ENCODE results near the gene CR1L. TPM values are rescaled to one million over a fixed set of nuclear protein-coding genes. Genes with fewer than 3 reads are reported as not detected.
A peak's percentile ranks its signal among the peaks of the same experiment; 100 is the strongest.

The CR1L gene
- total RNA-seq, 1 experiment from 2014 or later, result not detected

DNA sequence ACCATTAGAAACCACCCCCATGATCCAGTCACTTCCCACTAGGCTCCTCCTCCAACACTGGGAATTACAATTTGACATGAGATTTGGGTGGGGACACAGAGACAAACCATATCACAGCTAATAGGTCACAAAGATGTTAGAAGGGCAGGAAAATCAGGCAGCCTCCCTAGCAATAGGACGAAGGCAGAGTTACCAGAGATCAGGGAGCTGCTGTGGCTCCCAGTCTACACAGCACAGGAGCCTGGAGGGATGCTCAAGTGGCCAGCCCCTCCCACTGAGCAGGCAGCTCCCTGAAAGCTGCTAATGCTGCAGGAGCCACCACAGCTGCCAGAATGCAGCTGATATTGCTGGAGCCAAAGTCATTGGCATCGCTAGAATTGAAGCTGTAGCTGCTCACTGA is 51.0 kb downstream of the CR1L start:
- no peak for ATAC-seq
- Histone ChIP-seq H3K4me1 (ENCODE audit: control insufficient read depth, insufficient read depth, low read length) (no peaks in the 10 kb centered on the region), H3K9me3 (ENCODE audit: control insufficient read depth, insufficient read depth, low read depth, low read length) (no peaks in the 10 kb centered on the region), H3K27me3 (ENCODE audit: control insufficient read depth, insufficient read depth, low read length) (0 out of 2 replicates have a peak, but pooled peaks cover 2% of the 10 kb centered on the region), H3K36me3 (ENCODE audit: control insufficient read depth, insufficient read depth, low read length) (no peaks in the 10 kb centered on the region), H3K27ac (ENCODE audit: low read length) (no peak overlapping the region), H3K4me3 (ENCODE audit: low read depth in 2 of 2, low read length in 2 of 2) (no peak overlapping the region)
- POLR2A ChIA-PET, result no interaction called here
- CTCF ChIA-PET, result interaction anchor here (0.7 kb wide), 1 partner anchor 53 kb away, joined by 4 read pairs; no protein-coding TSS in a partner anchor
- in situ Hi-C loops (cut with HindIII; ENCODE audit: low pct_unique_long_range_greater_than_20kb, low sequenced_read_pairs), result no loop called here
- intact Hi-C loops (cut with micrococcal nuclease; ENCODE audit: unreplicated experiment), result no loop called here
- TF ChIP-seq SIN3A (IDR thresholded peaks at IDR 0.05; ENCODE audit: borderline replicate concordance, insufficient read depth, low read depth, low read length) (no peak), POLR2AphosphoS5 (IDR thresholded peaks at IDR 0.05; ENCODE audit: low read depth, low read length) (no peak), TCF7L2 (IDR thresholded peaks at IDR 0.05; ENCODE audit: low read depth, low read length) (no peak)
- TF ChIP-seq, protein P1, sequence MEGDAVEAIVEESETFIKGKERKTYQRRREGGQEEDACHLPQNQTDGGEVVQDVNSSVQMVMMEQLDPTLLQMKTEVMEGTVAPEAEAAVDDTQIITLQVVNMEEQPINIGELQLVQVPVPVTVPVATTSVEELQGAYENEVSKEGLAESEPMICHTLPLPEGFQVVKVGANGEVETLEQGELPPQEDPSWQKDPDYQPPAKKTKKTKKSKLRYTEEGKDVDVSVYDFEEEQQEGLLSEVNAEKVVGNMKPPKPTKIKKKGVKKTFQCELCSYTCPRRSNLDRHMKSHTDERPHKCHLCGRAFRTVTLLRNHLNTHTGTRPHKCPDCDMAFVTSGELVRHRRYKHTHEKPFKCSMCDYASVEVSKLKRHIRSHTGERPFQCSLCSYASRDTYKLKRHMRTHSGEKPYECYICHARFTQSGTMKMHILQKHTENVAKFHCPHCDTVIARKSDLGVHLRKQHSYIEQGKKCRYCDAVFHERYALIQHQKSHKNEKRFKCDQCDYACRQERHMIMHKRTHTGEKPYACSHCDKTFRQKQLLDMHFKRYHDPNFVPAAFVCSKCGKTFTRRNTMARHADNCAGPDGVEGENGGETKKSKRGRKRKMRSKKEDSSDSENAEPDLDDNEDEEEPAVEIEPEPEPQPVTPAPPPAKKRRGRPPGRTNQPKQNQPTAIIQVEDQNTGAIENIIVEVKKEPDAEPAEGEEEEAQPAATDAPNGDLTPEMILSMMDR (IDR thresholded peaks at IDR 0.05), result no peak
- TF ChIP-seq, protein P2, sequence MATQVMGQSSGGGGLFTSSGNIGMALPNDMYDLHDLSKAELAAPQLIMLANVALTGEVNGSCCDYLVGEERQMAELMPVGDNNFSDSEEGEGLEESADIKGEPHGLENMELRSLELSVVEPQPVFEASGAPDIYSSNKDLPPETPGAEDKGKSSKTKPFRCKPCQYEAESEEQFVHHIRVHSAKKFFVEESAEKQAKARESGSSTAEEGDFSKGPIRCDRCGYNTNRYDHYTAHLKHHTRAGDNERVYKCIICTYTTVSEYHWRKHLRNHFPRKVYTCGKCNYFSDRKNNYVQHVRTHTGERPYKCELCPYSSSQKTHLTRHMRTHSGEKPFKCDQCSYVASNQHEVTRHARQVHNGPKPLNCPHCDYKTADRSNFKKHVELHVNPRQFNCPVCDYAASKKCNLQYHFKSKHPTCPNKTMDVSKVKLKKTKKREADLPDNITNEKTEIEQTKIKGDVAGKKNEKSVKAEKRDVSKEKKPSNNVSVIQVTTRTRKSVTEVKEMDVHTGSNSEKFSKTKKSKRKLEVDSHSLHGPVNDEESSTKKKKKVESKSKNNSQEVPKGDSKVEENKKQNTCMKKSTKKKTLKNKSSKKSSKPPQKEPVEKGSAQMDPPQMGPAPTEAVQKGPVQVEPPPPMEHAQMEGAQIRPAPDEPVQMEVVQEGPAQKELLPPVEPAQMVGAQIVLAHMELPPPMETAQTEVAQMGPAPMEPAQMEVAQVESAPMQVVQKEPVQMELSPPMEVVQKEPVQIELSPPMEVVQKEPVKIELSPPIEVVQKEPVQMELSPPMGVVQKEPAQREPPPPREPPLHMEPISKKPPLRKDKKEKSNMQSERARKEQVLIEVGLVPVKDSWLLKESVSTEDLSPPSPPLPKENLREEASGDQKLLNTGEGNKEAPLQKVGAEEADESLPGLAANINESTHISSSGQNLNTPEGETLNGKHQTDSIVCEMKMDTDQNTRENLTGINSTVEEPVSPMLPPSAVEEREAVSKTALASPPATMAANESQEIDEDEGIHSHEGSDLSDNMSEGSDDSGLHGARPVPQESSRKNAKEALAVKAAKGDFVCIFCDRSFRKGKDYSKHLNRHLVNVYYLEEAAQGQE (IDR thresholded peaks at IDR 0.05; ENCODE audit: insufficient read depth in 1 of 2, low read depth in 2 of 2, low read length in 1 of 2), result no peak
- no peak for DNase-seq (ENCODE audit: low read depth, low spot score)
- BruUV-seq (replicated peaks), result no TSS peak

DNA sequence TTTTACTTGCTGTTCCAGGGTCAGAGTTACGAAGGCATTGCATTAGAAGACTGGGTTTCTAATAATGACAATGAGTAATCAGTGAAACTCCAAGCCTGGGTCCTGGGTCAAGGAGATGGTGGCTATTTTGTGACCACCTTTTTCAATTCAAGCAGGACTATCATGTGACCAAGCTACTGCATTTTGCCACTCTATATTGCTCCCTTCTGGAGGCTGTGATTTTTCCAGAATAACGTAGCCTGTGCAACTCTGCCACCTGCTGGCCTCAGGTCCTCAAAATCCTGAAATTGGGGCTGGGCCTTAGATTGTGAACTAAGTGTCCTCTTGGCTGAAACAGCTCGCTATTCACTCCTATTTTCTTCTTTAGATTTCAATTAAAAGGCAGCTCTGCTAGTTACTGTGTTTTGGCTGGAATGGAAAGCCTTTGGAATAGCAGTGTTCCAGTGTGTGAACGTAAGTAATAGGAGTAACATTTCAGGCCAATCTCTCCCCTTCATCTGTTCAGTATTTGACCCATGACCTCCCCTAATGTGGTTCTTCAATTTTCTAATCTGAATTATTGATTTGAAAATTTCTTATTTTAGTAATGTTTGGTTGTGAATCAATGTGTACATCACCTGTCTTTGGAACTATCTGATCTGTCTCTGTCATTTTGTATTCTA is 54.0 kb downstream of the CR1L start:
- Histone ChIP-seq H3K36me3 (ENCODE audit: control insufficient read depth, insufficient read depth, low read length) (no peaks in the 10 kb centered on the region), H3K27ac (ENCODE audit: low read length) (no peak overlapping the region), H3K27me3 (ENCODE audit: control insufficient read depth, insufficient read depth, low read length) (no peaks in the 10 kb centered on the region), H3K4me3 (ENCODE audit: low read depth in 2 of 2, low read length in 2 of 2) (no peak overlapping the region), H3K9me3 (ENCODE audit: control insufficient read depth, insufficient read depth, low read depth, low read length) (no peaks in the 10 kb centered on the region), H3K4me1 (ENCODE audit: control insufficient read depth, insufficient read depth, low read length) (no peaks in the 10 kb centered on the region)
- ATAC-seq (peak; percentile 94), DNase-seq (ENCODE audit: low read depth, low spot score) (peak; percentile 38)
- intact Hi-C loops (cut with micrococcal nuclease; ENCODE audit: unreplicated experiment) (no loop called here), in situ Hi-C loops (cut with HindIII; ENCODE audit: low pct_unique_long_range_greater_than_20kb, low sequenced_read_pairs) (no loop called here)
- BruUV-seq (replicated peaks), result no TSS peak
- TF ChIP-seq, protein P1 (IDR thresholded peaks at IDR 0.05), result peak; percentile 86
- TF ChIP-seq POLR2AphosphoS5 (IDR thresholded peaks at IDR 0.05; ENCODE audit: low read depth, low read length), result no peak
- POLR2A ChIA-PET, result no interaction called here
- CTCF ChIA-PET, result interaction anchor here (0.5 to 1.2 kb wide), 4 partner anchors 31 to 462 kb away, joined by 3 to 7 read pairs (median 4); no protein-coding TSS in a partner anchor
